ENCODE results near the gene PIANP.
"Not testable (repeated sequence)": the region's sequence is repeated elsewhere in the genome, so short reads cannot be mapped to it uniquely, and the experiment has no call there.

DNA sequence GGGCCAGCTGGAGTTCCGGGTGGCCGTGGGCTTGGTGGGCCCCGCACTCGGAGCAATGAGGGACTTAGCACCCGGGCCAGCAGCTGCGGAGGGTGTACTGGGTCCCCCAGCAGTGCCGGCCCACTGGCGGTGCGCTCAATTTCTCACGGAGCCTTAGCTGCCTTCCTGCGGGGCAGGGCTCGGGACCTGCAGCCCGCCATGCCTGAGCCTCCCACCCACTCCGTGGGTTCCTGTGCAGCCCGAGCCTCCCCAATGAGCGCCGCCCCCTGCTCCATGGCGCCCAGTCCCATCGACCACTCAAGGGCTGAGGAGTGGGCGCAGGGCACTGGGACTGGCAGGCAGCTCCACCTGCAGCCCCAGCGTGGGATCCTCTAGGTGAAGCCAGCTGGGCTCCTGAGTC lies 7.7 kb upstream of the PIANP start:
- not testable (repeated sequence) for TF ChIP-seq POLR2A, CTCF (IDR thresholded peaks at IDR 0.05)
